GM12873 (cell line): ENCODE results near the gene CRELD2.

Source experiments
- CTCF ChIP-seq: IDR thresholded peaks from 2 replicates; pipeline ENCODE4 v1.5.1; 2012; ENCODE audit warnings: low read depth, mild to moderate bottlenecking, moderate library complexity, low read length, control low read depth; ENCODE audit not compliant: insufficient read depth; ENCODE audit errors: missing control alignments

The CRELD2 gene

DNA sequence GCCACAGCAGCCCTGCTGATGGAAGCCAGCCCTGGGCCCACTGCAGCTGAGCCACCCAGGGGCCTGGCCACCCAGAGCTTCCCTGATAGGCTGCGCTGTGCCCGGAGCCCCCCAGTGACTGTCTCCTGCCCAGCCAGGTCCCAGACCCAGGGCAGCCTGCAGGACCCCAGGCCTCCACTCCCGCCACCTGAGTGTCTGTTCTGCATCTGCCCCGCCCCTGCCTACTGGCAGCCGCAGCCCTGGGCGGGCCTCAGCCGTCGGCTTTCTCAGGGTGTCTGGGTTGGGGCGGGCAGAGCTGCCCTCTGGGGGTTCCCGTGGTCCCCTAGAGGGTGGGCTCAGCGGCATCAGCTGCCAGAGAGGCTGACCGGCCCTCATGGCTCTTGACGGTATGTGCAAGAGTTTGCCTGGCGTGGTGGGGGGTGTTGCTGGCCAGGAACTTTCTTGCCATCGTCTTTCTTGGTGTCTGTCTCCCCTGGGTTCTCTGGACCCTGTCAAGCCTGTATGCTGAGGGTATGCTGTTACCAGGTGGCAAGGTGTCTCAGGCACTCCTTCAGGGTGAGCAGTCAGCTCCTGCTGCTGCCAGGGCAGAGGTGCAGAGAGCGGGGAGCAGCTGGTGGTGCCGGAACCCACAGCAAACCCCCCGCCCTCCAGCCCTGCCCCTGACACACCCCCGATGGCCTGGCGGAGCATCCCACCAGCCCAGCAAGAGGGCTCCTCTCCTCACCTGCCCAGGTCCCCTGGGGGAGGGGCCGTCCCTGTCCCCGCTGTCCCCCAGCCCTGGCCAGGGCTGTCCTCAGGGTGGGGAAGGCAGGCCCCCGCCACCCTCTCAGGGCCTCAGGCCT lies 29.9 kb downstream of the CRELD2 start:
- no peak for TF ChIP-seq CTCF

DNA sequence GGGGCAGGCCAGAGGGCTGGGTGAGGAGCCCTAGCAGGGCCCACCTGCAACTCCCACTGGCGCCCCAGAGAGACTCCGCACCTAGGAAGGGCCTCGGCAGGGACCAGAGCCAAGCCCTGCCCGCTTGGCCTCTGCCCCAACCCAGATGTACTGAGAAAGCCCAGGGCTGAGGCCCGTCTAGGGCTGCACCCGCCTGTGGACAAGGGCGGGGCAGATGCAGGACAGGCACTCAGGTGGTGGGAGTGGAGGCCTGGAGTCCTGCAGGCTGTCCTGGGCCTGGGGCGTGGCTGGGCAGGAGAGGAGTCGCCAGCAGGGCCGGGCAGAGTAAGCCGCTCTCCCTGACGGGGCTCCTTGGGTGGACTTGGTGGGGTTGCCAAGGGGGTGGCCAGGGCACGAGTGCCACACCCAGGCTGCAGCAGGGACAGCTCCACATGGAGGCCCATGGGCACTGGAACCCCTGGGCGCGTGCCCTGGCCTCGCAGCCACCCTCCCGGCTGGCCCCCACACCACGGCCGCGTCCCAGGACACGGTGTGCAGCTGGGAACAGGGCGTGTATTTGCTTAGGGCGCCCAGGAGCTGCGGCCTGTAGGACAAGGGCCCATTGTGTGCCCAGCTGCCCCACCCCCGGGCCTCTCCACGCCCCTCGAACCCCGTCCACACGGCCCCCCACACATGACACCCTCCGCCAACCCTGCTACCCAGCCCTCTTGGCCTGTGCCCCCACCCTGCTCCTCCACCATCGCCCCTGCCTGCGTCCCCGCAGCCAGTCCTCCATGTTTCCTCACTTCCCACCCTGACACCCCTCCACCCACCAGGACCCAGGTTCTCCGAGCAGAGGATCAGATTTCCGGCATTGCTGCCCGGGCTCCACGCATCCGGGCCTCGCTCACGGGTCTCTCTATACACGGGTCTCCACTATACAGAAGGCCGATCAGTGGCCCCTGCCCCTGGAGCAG lies 30.8 kb downstream of the CRELD2 start:
- no peak for TF ChIP-seq CTCF

DNA sequence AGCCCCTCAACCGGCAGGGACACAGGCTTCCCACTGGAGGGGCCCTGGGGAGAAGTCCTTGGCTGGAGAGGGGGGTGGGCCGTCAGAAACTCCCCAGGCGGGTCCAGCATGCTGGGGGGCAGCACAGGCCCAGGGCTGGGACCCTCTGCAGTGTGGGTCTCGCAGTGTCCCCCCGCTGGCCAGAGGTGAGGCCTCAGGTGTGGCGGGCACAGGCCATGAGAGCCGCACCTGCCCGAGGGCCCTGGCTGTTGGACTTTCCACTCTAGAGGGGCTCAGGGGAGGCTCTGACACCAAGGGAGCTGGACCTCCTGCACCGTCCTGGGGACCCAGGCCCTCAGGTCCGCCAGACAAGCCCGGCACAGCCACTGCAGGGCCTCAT lies 31.5 kb downstream of the CRELD2 start:
- TF ChIP-seq CTCF = no peak

DNA sequence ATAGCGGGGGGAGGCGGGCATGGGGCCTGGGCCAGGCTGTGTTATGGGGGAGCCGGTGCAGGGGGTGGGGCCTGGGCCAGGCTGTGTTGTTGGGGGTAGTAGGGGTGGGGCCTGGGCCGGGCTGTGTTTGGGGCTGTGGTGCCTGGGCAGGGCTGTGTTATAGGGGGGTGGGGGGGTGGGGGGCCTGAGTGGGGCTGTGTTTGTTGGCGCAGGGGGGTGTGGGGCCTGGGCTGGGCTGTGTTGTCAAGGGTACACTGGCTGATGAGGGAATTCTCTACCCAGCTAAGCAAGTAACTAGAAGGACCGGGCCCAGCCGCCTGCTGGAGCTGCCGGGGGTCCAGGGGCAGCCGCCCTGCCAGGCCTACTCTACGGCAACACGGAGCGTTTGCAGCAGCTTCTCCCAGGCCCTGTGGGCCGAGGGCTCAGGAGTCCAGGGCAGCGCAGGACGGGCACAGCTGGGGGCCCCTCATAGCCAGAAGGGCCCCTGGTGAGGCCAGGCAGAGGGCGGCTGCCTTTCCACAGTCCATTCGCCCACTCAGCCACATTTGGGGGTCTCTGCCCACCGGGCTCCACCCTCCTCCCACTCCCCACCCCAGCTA lies 32.1 kb downstream of the CRELD2 start:
- TF ChIP-seq CTCF = no peak

DNA sequence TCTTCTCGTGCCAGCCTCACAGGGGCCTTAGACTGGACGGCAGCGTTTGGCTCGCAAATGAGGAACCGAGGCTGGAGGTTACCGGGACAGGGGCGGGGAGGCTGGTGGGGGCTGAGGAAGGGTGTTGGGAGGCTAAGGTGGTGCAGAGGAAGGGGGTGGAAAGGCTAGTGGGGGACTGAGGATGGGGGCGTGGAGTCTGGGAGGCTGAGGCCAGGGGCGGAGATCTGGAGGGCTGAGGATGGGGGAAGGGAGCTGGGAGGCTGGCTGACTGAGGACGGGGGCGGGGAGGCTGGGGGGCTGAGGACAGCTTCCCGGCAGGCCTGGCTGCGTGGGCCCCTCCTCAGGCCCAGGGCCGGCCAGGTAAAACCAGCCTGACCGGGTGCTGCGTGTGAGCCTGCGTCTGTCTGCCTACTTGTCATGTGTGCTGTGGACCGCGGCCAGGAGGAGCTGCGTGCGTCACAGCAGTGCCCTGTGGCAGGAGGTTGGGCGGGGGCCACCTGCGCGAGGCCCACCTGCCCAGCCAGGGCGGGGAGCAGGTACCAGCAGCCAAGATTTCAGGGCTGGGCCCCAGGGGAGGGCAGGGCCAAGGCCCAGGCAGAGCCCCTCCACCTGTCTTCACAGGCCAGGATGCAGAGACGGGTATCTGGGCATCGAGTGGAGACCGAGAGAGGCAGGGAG lies 32.7 kb downstream of the CRELD2 start:
- TF ChIP-seq CTCF = no peak

GRCh38 chr22:49951678-49951985 lies 33.2 kb downstream of the CRELD2 start:
- TF ChIP-seq CTCF = no peak
